GM08714 (cell line): ENCODE measurements around the gene DCLRE1B.

Source experiments
- H3K4me3 ChIP-seq: fragments of 200-500 bp; sonication (Bioruptor generic); 2 replicates; pipeline ENCODE4 v1.5.1; 2014; ENCODE audit warnings: mild to moderate bottlenecking, low read length, inconsistent platforms
- ZNF274 ChIP-seq: IDR thresholded peaks from 2 replicates; pipeline ENCODE4 v1.6.1; 2012; ENCODE audit warnings: mild to moderate bottlenecking, low read depth, low read length

DCLRE1B gene

DNA sequence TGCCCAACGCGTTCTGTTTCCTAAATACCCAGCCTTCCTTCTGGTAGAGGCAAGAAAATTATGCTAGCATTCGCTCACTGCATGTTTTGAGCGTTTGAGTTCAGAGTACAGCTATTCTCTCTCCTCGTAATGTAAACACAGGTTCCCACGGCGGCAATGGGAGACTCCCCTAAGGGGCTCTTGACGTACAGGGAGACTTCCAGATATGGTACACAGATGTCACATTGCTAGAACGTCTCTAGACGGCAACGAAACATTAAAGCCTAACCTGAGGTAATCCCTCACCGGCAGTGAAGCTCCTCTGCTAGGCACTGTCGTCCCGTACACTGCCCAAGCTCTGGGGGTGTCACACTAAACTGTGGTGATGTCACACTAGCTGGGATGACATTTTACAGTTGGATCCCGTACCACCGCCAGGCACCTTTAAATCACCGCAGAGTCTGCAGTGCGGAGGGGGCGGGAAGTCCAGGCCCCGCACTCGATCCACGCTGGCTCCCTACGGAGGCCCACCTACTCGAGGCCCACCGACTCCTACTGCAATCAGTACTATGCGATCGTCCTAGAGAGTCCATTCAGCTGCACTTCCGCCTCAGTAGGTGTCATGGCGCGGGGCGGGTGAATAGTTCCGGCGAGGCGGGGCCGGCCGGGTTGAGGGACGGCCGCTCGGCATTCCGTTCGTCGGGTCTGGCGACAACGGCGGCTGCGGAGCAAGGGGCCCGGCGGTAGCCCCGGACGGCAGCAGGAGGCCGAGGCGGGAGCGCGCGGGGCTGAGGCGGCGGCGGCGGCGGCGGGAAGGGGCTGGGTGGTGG, 24.0 kb downstream of the DCLRE1B start, which contains the start of gene HIPK1:
Gene HIPK1, plus strand, starts transcription at position 384 of the 809 bp plus-strand sequence.
- H3K4me3 ChIP-seq = peak within 1 kb of the TSS; percentile 100
- no peak for TF ChIP-seq ZNF274

DNA sequence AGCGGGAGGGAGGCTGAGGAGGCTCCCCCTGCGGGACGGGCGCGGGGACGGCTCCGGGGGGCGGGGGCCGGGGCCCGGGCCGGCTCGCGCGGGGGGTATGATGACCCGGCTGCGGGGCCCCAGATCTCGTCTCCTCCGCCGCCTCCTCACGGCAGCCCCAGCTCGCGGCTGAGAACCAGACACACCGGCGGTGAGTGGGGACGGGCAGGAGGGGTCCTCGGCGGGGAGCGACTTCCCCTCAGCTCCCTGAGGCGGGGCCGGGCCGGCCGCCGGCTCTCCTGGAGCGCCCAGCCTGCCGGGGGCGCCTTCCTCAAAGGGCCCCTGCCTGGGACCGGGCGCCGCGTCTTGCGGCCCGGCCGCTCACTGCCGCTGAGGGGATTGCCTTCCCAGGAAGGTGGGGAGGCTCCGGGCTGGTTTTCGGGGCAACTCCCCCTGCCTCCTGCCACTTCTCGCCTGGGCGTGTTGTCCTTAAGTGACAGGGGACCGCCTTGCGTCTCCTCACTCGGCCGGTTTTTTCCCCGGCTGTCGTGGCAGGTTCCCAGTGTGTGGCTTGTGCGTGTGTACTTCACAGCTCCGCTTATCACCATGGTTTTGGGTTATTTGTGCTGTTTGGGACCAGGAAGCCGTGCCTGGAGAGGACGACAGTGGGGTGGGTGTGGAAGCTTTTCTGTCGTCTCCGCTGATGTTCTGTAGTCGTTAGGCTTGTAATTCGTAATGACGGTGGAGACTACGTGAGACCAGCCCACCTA, 24.8 kb downstream of the DCLRE1B start:
- peak overlapping the region; percentile 100 for H3K4me3 ChIP-seq
- no peak for TF ChIP-seq ZNF274

- H3K4me3 ChIP-seq = peak overlapping the region; percentile 100
- TF ChIP-seq ZNF274 = no peak
Observed at GRCh38 chr1:113930499-113931161, 25.5 kb downstream of the DCLRE1B start.

GRCh38 chr1:113931451-113931851, 26.3 kb downstream of the DCLRE1B start:
- peak overlapping the region; percentile 100; the same call in 1 of the 2 replicates for H3K4me3 ChIP-seq
- TF ChIP-seq ZNF274 = no peak

DNA sequence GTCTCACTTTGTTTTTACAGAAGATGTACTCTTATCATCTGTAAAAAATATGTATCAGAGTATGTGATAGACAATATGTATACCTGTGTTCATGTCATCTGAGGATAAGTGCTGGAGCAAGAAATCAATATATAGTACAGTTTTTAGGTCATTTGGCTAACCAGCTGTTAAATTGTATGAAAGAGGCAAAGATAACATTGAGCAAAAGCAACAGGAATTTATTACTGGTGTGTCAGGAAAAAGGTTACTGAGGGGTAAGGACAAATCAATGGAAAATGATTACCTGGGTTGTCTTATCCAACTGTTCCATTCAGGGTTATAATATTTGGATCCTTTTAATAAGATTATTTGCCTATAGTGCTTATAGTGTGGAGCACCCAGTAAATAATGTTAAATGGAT, 28.9 kb downstream of the DCLRE1B start:
- no peak for TF ChIP-seq ZNF274
- H3K4me3 ChIP-seq = no peak overlapping the region

DNA sequence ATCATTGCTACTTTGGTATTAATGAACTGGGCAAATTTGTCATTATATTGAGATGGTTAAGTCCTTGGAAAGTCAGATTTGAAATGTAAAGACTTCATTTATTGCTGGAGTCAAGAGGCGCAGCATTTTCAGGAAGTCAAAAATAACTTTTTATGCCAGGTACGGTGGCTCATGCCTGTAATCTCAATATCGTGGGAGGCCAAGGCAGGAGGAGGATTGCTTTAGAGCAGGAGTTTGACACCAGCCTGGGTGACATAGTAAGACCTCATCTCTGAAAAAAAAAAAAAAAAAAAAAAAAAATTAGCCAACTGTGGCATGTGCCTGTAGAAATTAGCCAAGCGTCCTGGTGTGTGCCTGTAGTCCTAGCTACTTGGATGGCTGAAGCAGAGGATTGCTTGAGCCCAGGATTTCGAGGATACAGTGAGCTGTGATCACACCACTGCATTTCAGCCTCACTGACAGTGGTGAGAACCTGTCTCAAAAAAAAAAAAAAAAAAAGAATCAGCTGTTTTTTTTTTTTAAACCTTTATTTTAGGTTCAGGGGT, 29.5 kb downstream of the DCLRE1B start:
- no peak for TF ChIP-seq ZNF274
- no peak overlapping the region for H3K4me3 ChIP-seq

- no peak overlapping the region for H3K4me3 ChIP-seq
- no peak for TF ChIP-seq ZNF274
Observed at GRCh38 chr1:113935176-113935575, 30.1 kb downstream of the DCLRE1B start.

GRCh38 chr1:113935970-113936369, 30.8 kb downstream of the DCLRE1B start:
- TF ChIP-seq ZNF274 = no peak
- no peak overlapping the region for H3K4me3 ChIP-seq

DNA sequence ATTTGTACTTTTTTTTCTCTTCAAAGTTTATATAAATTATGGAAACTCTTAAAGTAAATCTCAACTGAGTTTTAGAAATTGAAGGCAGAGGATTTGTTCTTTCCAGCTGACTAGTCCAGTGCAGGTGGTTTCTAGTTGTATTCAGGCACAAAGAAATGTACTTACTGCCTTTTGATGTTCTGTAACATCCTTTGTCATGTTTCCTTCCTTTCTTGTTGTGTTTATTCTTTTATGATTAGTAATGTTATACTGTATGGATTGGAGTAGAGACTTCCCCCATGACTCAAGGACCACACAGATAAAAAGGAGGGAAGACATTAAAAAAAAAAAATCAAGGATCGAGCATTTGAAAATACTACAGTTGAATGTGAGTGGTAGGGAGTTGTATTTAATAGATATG, 32.0 kb downstream of the DCLRE1B start:
- no peak for TF ChIP-seq ZNF274
- no peak overlapping the region for H3K4me3 ChIP-seq

- H3K4me3 ChIP-seq = no peak overlapping the region
- no peak for TF ChIP-seq ZNF274
Observed at GRCh38 chr1:113938192-113938591, 33.1 kb downstream of the DCLRE1B start.

- H3K4me3 ChIP-seq = no peak overlapping the region; the same call in 1 of the 2 replicates
- TF ChIP-seq ZNF274 = no peak
Observed at GRCh38 chr1:113940365-113941244, 35.5 kb downstream of the DCLRE1B start.

DNA sequence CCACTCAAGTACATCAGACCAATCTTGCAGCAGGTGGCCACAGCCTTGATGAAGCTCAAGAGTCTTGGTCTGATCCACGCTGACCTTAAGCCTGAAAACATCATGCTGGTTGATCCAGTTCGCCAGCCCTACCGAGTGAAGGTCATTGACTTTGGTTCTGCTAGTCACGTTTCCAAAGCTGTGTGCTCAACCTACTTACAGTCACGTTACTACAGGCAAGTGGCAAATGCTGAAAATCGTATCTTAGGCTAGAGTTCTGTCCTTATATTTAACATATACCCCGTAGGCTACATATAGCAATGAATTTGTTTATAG, 36.1 kb downstream of the DCLRE1B start:
- no peak for TF ChIP-seq ZNF274
- H3K4me3 ChIP-seq = no peak overlapping the region

- no peak for TF ChIP-seq ZNF274
Observed at GRCh38 chr1:113942527-113942926, 37.4 kb downstream of the DCLRE1B start.

More at GRCh38 chr1:113942527-113942926, 37.4 kb downstream of the DCLRE1B start:
- H3K4me3 ChIP-seq = no peak overlapping the region
